ENCODE measurements around the gene TAF5. TPM values are rescaled to one million over a fixed set of nuclear protein-coding genes. Genes with fewer than 3 reads are reported as not detected.
"Not testable (repeated sequence)": the region's sequence is repeated elsewhere in the genome, so short reads cannot be mapped to it uniquely, and the experiment has no call there.

The TAF5 gene
- total and polyA plus RNA-seq, 2 of the 4 experiments (the other 2 are of a cell fraction), result 1.9 to 3.6 TPM

- POLR2A ChIA-PET (ENCODE audit: unreplicated experiment); DNase-seq; H3K18ac ChIP-seq (ENCODE audit: low read depth, low read length); H2BK15ac ChIP-seq (ENCODE audit: low read depth, low read length); H3K36me3 ChIP-seq (ENCODE audit: control insufficient read depth, insufficient read depth, low read length); H3K4me3 ChIP-seq (ENCODE audit: insufficient read depth, low read depth, low read length); H3K79me1 ChIP-seq (ENCODE audit: low read depth in 1 of 2, low read length in 2 of 2); H3K4ac ChIP-seq (ENCODE audit: low read depth, low read length); H3K56ac ChIP-seq (ENCODE audit: extremely low read depth, insufficient read depth, low read length); H2AK5ac ChIP-seq (ENCODE audit: low read depth, low read length); H2BK20ac ChIP-seq (ENCODE audit: low read depth, low read length); H2BK120ac ChIP-seq (ENCODE audit: low read depth, low read length); BruUV-seq (replicated peaks); in situ Hi-C loops (cut with MboI; ENCODE audit: low sequenced_read_pairs); H4K20me1 ChIP-seq (ENCODE audit: insufficient read depth, low read length); H4K8ac ChIP-seq (ENCODE audit: low read depth in 2 of 2, low read length in 2 of 2); H3K9me3 ChIP-seq (ENCODE audit: control insufficient read depth, insufficient read depth, low read length); H3K27ac ChIP-seq (ENCODE audit: insufficient read depth, low read length); H4K91ac ChIP-seq (ENCODE audit: insufficient read depth, low read depth, low read length); H3K14ac ChIP-seq (replicated peaks; ENCODE audit: low read depth, low read length); H3K4me1 ChIP-seq (ENCODE audit: control insufficient read depth, insufficient read depth, low read length); dilution Hi-C loops (cut with HindIII; ENCODE audit: low sequenced_read_pairs, unreplicated experiment); ATAC-seq (ENCODE audit: low read depth); H4K5ac ChIP-seq (ENCODE audit: low read depth, low read length); H3K27me3 ChIP-seq (ENCODE audit: control insufficient read depth, insufficient read depth, low read length); H3K9me1 ChIP-seq (ENCODE audit: insufficient read depth, low read length); H2AFZ ChIP-seq (replicated peaks; ENCODE audit: low read length, poor library complexity); H3K9ac ChIP-seq (ENCODE audit: low read depth, low read length); H2AK9ac ChIP-seq (replicated peaks; ENCODE audit: low read depth, low read length, poor library complexity); intact Hi-C loops (cut with micrococcal nuclease); H3K23ac ChIP-seq (ENCODE audit: low read depth, low read length); H2BK5ac ChIP-seq (ENCODE audit: low read depth, low read length, poor library complexity, severe bottlenecking); H3K4me2 ChIP-seq (ENCODE audit: low read depth, low read length): not testable (repeated sequence)
- WGBS, 2 experiments (ENCODE audit: extremely low coverage in 2 of 2, insufficient read length in 1 of 2), result no CpG with 5 or more reads among the region's 4 CpGs
- CTCF ChIA-PET, result interaction anchor here (1.3 kb wide), 1 partner anchor 396 kb away, joined by 3 read pairs; no protein-coding TSS in a partner anchor
These were observed 8.3 kb upstream of the TAF5 start for GRCh38 chr10:103359493-103359892.

- H2AK9ac ChIP-seq (replicated peaks; ENCODE audit: low read depth, low read length, poor library complexity); H2BK120ac ChIP-seq (ENCODE audit: low read depth, low read length); H4K91ac ChIP-seq (ENCODE audit: insufficient read depth, low read depth, low read length); H4K20me1 ChIP-seq (ENCODE audit: insufficient read depth, low read length); H3K27me3 ChIP-seq (ENCODE audit: control insufficient read depth, insufficient read depth, low read length); H3K27ac ChIP-seq (ENCODE audit: insufficient read depth, low read length); H3K4me3 ChIP-seq (ENCODE audit: insufficient read depth, low read depth, low read length); CTCF ChIA-PET; H2BK5ac ChIP-seq (ENCODE audit: low read depth, low read length, poor library complexity, severe bottlenecking); H4K5ac ChIP-seq (ENCODE audit: low read depth, low read length); H3K9me3 ChIP-seq (ENCODE audit: control insufficient read depth, insufficient read depth, low read length); BruUV-seq (replicated peaks); in situ Hi-C loops (cut with MboI; ENCODE audit: low sequenced_read_pairs); H3K4me2 ChIP-seq (ENCODE audit: low read depth, low read length); H3K14ac ChIP-seq (replicated peaks; ENCODE audit: low read depth, low read length); POLR2A ChIA-PET (ENCODE audit: unreplicated experiment); H3K36me3 ChIP-seq (ENCODE audit: control insufficient read depth, insufficient read depth, low read length); H3K4ac ChIP-seq (ENCODE audit: low read depth, low read length); H2AK5ac ChIP-seq (ENCODE audit: low read depth, low read length); H3K9me1 ChIP-seq (ENCODE audit: insufficient read depth, low read length); H4K8ac ChIP-seq (ENCODE audit: low read depth in 2 of 2, low read length in 2 of 2); H3K56ac ChIP-seq (ENCODE audit: extremely low read depth, insufficient read depth, low read length); H3K79me1 ChIP-seq (ENCODE audit: low read depth in 1 of 2, low read length in 2 of 2); DNase-seq; H2AFZ ChIP-seq (replicated peaks; ENCODE audit: low read length, poor library complexity); dilution Hi-C loops (cut with HindIII; ENCODE audit: low sequenced_read_pairs, unreplicated experiment); H2BK15ac ChIP-seq (ENCODE audit: low read depth, low read length); H3K4me1 ChIP-seq (ENCODE audit: control insufficient read depth, insufficient read depth, low read length); H3K23ac ChIP-seq (ENCODE audit: low read depth, low read length); H2BK20ac ChIP-seq (ENCODE audit: low read depth, low read length); ATAC-seq (ENCODE audit: low read depth); H3K9ac ChIP-seq (ENCODE audit: low read depth, low read length); intact Hi-C loops (cut with micrococcal nuclease); H3K18ac ChIP-seq (ENCODE audit: low read depth, low read length): not testable (repeated sequence)
- 97% methylated on average over 5 of the region's 9 CpGs; no CpG with 5 or more reads in 1 of the 2 experiments for WGBS, 2 experiments (ENCODE audit: extremely low coverage in 2 of 2, insufficient read length in 1 of 2)
These were observed 7.0 kb upstream of the TAF5 start for GRCh38 chr10:103360791-103361190.

Measured in IMR-90 (cell line).